Motor neuron (in vitro differentiated cells): ENCODE data around the gene PAGE4. TPM values are rescaled to one million over a fixed set of nuclear protein-coding genes. Genes with fewer than 3 reads are reported as not detected.

Experiments
- ATAC-seq, 8 experiments: fragments of 200-7000 bp; cut with Tn5 transposase; replicated peaks in 6 of 8; 2 replicates each; pipeline ENCODE4 v1.8.0; 2021; ENCODE audit warnings: mild to moderate bottlenecking in 8 of 8, moderate library complexity in 8 of 8
- H3K27ac ChIP-seq, 2 donors: fragments of 250-450 bp; sonication (Bioruptor Pico); 2 replicates each; pipeline ENCODE4 v1.9.0; 2021; ENCODE audit warnings: antibody characterized with exemption in 2 of 2, mild to moderate bottlenecking in 2 of 2, moderate library complexity in 1 of 2
- H3K4me1 ChIP-seq, 2 donors: fragments of 250-450 bp; sonication (Bioruptor Pico); replicated peaks in 1 of 2; 2 replicates each; pipeline ENCODE4 v1.6.1; 2021; ENCODE audit warnings: antibody characterized with exemption in 2 of 2, mild to moderate bottlenecking in 2 of 2, moderate library complexity in 1 of 2
- H3K4me3 ChIP-seq, 5 donors: fragments of 250-450 bp; sonication (Bioruptor Pico); 2 replicates each; pipeline ENCODE4 v1.9.0; 2021; ENCODE audit warnings: antibody characterized with exemption in 5 of 5, mild to moderate bottlenecking in 5 of 5, moderate library complexity in 4 of 5
- WGBS, 10 experiments: fragments of 450-650 bp; shearing (Covaris generic); methylation state at CpG; one replicate each; pipeline ENCODE4 v1.0.0; 2022; 5-methylcytosine and 5-hydroxymethylcytosine counted together
- in situ Hi-C, 9 experiments: fragments of 400-800 bp; cut with MboI; loops; one replicate each; pipeline ENCODE4 v1.15.0; 2021; ENCODE audit warnings: low sequenced_read_pairs in 9 of 9, low pct_unique_long_range_greater_than_20kb in 2 of 9; ENCODE audit not compliant: unreplicated experiment in 9 of 9
- total RNA-seq, 8 experiments: library from RNA; unstranded; fragments of 300-600 nt; gene quantifications; 2 replicates each; pipeline versions ENCODE4 v1.2.3 to v1.2.4, GENCODE V29; 2022

The PAGE4 gene
- total RNA-seq, 8 experiments from 2014 or later = 0.13 to 0.47 (median 0.28) TPM; not detected in 5

GRCh38 chrX:49846522-49846921 lies 17.4 kb downstream of the PAGE4 start:
- no peak overlapping the region for H3K27ac ChIP-seq
- 50% methylated on average over 1 of the region's 1 CpG; no CpG with 5 or more reads in 9 of the 10 experiments for WGBS, 10 experiments
- H3K4me1 ChIP-seq = peaks cover 11 to 12% of the 10 kb centered on the region in 2 donors
- in situ Hi-C loops = no loop called here
- no peak for ATAC-seq
- H3K4me3 ChIP-seq = no peak overlapping the region

DNA sequence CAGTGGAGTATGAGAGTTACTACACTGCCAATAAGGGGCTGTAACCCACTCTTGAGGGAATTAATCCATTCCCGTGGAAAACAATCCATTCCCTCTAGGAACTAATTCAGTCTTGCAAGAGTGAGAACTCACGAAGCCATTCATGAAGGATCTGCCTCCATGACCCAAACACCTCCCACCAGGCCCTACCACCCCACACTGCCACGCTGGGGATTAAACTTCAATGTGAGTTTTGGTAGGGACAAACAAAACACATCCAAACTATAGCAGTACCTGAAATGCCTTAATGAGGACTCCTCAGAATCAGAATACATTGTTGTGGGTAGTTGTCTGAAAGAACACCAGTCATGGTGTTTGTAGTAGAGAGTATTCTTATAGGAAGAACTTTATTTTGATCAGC lies 19.2 kb downstream of the PAGE4 start:
- 13 to 83% (median 26%) methylated on average over 1 to 3 of the region's 3 CpGs; no CpG with 5 or more reads in 7 of the 10 experiments for WGBS, 10 experiments
- no peak for ATAC-seq
- in situ Hi-C loops = no loop called here
- H3K27ac ChIP-seq = no peak overlapping the region
- H3K4me3 ChIP-seq = no peak overlapping the region
- peaks cover 11 to 12% of the 10 kb centered on the region in 2 donors for H3K4me1 ChIP-seq

DNA sequence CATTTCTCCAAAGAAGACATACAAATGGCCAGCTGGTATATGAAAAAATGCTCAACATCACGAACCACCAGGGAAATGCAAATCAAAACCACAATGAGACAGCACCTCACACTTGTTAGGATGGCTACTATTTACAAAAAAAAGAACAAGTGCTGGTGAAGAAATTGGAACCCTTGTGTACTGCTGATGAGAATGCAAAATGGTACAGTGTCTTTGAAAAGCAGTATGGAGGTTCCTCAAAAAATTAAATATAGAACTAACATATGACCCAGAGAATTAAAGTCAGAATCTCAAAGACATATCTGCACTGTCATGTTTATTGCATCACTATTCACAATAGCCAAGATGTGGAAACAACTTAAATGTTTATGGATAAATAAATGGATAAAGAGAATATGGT lies 20.9 kb downstream of the PAGE4 start:
- 0 to 83% (median 21%) methylated on average over 1 of the region's 1 CpG; no CpG with 5 or more reads in 4 of the 10 experiments for WGBS, 10 experiments
- in situ Hi-C loops = loop anchor here in 1 of 9 experiments (25.0 kb wide), 1 partner anchor 88 kb away; no protein-coding TSS in a partner anchor

DNA sequence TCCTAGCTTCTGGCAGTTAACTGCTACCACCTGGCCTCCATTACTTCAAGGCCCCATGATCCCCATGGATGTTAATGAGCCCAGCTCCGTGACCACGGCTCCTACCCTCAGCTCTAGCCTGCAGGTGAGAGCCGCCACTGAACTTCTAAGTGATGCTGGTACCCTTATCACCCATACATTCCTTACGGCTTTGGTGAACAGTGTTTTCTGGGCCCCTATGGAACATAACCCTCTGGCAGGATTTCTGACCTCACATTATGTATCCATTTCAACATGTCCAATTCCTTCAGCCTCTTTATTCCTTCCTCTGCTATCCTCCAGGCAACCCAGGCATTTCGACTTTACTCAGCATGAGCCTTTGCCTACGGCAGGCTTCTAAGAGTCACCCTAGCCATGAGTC lies 24.6 kb downstream of the PAGE4 start:
- H3K4me1 ChIP-seq = no peaks in the 10 kb centered on the region
- WGBS, 10 experiments = 0 to 100% (median 82%) methylated on average over 1 to 5 of the region's 6 CpGs; no CpG with 5 or more reads in 4 of the 10 experiments

More for the DNA sequence above, 20.9 kb downstream of the PAGE4 start:
- Histone ChIP-seq H3K27ac (no peak overlapping the region), H3K4me1 (peaks cover 0 to 3% of the 10 kb centered on the region in 2 donors), H3K4me3 (no peak overlapping the region)
- peak in 2 of 8 experiments; percentile 40 to 52 for ATAC-seq

DNA sequence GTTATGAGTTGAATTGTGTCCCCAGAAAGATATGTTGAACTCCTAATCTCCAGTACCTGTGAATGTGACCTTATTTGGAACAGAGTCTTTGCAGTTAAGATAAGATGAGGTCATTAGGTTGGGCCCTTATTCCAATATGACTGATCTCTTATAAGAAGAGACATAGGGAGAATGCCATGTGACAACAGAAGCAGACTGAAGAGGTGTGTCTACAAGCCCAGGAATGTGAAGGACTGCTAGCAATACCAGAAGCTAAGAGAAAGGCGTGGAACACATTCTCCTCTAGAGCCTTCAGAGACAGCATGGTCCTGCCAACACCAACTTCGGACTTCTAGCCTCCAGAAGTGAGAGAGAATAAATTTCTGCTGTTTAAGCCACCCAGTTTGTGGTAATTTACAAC lies 27.7 kb downstream of the PAGE4 start:
- Histone ChIP-seq H3K27ac (no peak overlapping the region), H3K4me1 (no peaks in the 10 kb centered on the region), H3K4me3 (no peak overlapping the region)
- 0 to 60% methylated on average over 1 to 2 of the region's 2 CpGs; no CpG with 5 or more reads in 8 of the 10 experiments for WGBS, 10 experiments
- peak in 1 of 8 experiments; percentile 33 for ATAC-seq
- in situ Hi-C loops = loop anchor here in 1 of 9 experiments (25.0 kb wide), 1 partner anchor 95 kb away; no protein-coding TSS in a partner anchor

More for the DNA sequence above, 24.6 kb downstream of the PAGE4 start:
- in situ Hi-C loops = loop anchor here in 1 of 9 experiments (25.0 kb wide), 1 partner anchor 91 kb away; no protein-coding TSS in a partner anchor
- Histone ChIP-seq H3K27ac (no peak overlapping the region), H3K4me3 (no peak overlapping the region)
- no peak for ATAC-seq

DNA sequence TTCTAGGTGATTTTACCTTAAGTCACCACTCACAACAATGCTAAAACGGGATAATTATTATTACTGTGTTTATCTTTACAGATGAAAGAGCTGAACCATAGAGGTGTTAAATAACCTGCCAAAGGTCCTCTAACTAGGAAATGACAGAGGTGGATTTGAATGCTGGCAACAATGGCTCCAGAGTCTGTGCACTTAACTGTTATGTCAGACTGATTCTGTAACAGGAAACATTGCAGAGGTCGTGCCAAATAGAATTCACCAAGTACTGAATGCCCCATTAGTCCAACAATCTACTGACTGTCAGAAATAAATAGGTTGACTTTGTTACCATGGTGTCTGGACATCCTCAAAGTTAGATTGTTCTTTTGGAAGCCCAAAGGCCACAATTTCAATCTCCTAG lies 29.2 kb downstream of the PAGE4 start:
- no peak overlapping the region for H3K4me3 ChIP-seq
- in situ Hi-C loops = loop anchor here in 1 of 9 experiments (25.0 kb wide), 1 partner anchor 96 kb away; no protein-coding TSS in a partner anchor
- H3K27ac ChIP-seq = no peak overlapping the region
- no peak for ATAC-seq
- 0 to 80% (median 31%) methylated on average over 1 to 2 of the region's 2 CpGs; no CpG with 5 or more reads in 7 of the 10 experiments for WGBS, 10 experiments
- no peaks in the 10 kb centered on the region for H3K4me1 ChIP-seq

DNA sequence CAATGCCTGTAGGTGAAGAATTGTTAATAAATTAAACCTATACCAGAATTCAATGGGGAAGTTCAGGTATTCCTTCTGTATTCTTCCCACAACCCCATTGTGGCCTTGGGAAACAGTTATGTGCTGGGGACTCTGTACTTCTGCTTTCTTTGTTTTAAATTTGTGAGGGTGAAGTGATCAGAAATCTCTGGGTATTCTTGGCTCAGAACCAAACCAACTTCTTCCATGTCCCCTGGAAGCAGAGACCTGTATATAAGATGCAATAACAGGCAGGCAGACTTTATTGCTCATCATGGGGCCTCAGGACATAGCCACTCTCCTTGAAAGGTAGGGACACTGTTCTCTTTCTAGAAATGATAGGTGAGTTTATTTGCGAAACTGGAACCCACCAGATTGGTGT lies 30.4 kb downstream of the PAGE4 start:
- no peak overlapping the region for H3K4me3 ChIP-seq
- H3K4me1 ChIP-seq = no peaks in the 10 kb centered on the region
- no peak overlapping the region for H3K27ac ChIP-seq
- ATAC-seq = no peak
- in situ Hi-C loops = loop anchor here in 1 of 9 experiments (25.0 kb wide), 1 partner anchor 97 kb away; no protein-coding TSS in a partner anchor
- WGBS, 10 experiments = 14 to 80% methylated on average over 1 of the region's 1 CpG; no CpG with 5 or more reads in 8 of the 10 experiments

DNA sequence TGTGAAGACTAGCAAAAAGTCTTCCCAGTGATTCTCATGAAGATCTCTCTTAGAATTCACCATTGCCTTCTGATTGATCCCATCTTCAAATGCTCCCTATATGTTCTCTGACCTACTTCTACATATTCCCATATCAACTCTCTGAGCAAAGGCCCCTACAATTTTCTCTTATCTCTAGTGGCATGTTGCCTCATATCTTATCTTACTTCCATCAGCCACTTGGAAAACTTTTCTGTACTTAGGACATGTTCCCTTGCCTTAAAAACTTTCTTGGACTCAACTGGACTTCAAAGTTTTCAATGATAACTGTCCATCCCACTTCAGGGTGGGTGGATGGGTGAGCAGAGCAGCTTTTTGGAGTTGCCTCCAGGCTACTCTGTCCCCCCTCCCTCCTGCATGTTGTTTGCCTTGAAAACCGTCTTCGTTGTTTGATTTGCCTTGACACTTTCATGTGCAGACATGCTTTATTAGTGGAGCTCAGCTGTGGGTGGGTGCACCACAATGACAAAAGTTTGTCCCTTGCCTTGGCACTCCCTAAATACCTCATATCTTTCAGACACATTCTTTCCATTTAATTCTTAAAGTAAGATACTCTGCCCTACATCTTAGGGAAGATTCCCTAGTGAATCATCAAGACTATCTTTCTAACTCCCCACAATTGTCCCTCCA lies 31.9 kb downstream of the PAGE4 start:
- ATAC-seq = no peak
- in situ Hi-C loops = loop anchor here in 1 of 9 experiments (25.0 kb wide), 1 partner anchor 99 kb away; no protein-coding TSS in a partner anchor
- 0 to 40% (median 0%) methylated on average over 1 to 2 of the region's 2 CpGs; no CpG with 5 or more reads in 7 of the 10 experiments for WGBS, 10 experiments
- Histone ChIP-seq H3K27ac (no peak overlapping the region), H3K4me3 (no peak overlapping the region), H3K4me1 (no peaks in the 10 kb centered on the region)

GRCh38 chrX:49862093-49862492 lies 33.0 kb downstream of the PAGE4 start:
- in situ Hi-C loops = loop anchor here in 1 of 9 experiments (25.0 kb wide), 1 partner anchor 100 kb away; no protein-coding TSS in a partner anchor
- Histone ChIP-seq H3K27ac (no peak overlapping the region), H3K4me1 (no peaks in the 10 kb centered on the region), H3K4me3 (no peak overlapping the region)
- no peak for ATAC-seq

- in situ Hi-C loops = loop anchor here in 1 of 9 experiments (25.0 kb wide), 1 partner anchor 106 kb away; no protein-coding TSS in a partner anchor
These were observed 39.6 kb downstream of the PAGE4 start for GRCh38 chrX:49868739-49869138.

GRCh38 chrX:49876750-49877149 lies 47.6 kb downstream of the PAGE4 start:
- WGBS, 10 experiments = 0 to 55% (median 40%) methylated on average over 1 to 3 of the region's 3 CpGs; no CpG with 5 or more reads in 3 of the 10 experiments
- H3K4me1 ChIP-seq = peaks cover 21 to 28% of the 10 kb centered on the region in 2 donors
- no peak overlapping the region for H3K27ac ChIP-seq
- no peak overlapping the region for H3K4me3 ChIP-seq
- in situ Hi-C loops = no loop called here
- ATAC-seq = no peak

More at GRCh38 chrX:49868739-49869138, 39.6 kb downstream of the PAGE4 start:
- no peak overlapping the region for H3K27ac ChIP-seq
- H3K4me1 ChIP-seq = no peaks in the 10 kb centered on the region
- H3K4me3 ChIP-seq = no peak overlapping the region
- 0 to 80% (median 35%) methylated on average over 1 of the region's 1 CpG; no CpG with 5 or more reads in 6 of the 10 experiments for WGBS, 10 experiments
- no peak for ATAC-seq

GRCh38 chrX:49877397-49878101 lies 48.4 kb downstream of the PAGE4 start:
- WGBS, 10 experiments = 40 to 67% (median 59%) methylated on average over 1 to 2 of the region's 5 CpGs; no CpG with 5 or more reads in 7 of the 10 experiments

More at GRCh38 chrX:49877397-49878101, 48.4 kb downstream of the PAGE4 start:
- Histone ChIP-seq H3K4me1 (peaks cover 21 to 31% of the 10 kb centered on the region in 2 donors), H3K4me3 (no peak overlapping the region), H3K27ac (peak overlapping the region in 1 of 2 donors; percentile 30)
- in situ Hi-C loops = no loop called here
- ATAC-seq = no peak
